Natural killer cell treated with Interleukin-12 subunit alpha and Interleukin-12 subunit beta and Interleukin-15 and Interleukin-18, amount 100 ng/mL, for 72 hours (primary cell): Measurements from ENCODE around the gene CERS6. TPM values are rescaled to one million over a fixed set of nuclear protein-coding genes. Genes with fewer than 3 reads are reported as not detected.

Source experiments
- ATAC-seq, 2 donors: fragments of 150-1000 bp; cut with Tn5 transposase in 1 of 2; sonication (Bioruptor Pico), chemical (Tn5 transposase) in 1 of 2; 2 replicates each; pipeline ENCODE4 v1.10.0; 2021
- DNase-seq: peaks from one replicate; pipeline ENCODE4 v3.0.0; 2022; ENCODE audit warnings: low spot score
- H3K27ac Mint-ChIP-seq, 2 donors: 1 replicate in 1 of 2; 2 replicates in 1 of 2; pipeline ENCODE4 v1.8.0; 2022; ENCODE audit warnings: mixed read lengths in 2 of 2, mild to moderate bottlenecking in 1 of 2, moderate library complexity in 1 of 2
- H3K27me3 Mint-ChIP-seq, 2 donors: 1 replicate in 1 of 2; 2 replicates in 1 of 2; pipeline ENCODE4 v1.8.0; 2022; ENCODE audit warnings: mixed read lengths in 2 of 2
- H3K36me3 Mint-ChIP-seq: one replicate; pipeline ENCODE4 v1.8.0; 2022; ENCODE audit warnings: mixed read lengths
- H3K4me1 Mint-ChIP-seq, 2 donors: 1 replicate in 1 of 2; 2 replicates in 1 of 2; pipeline ENCODE4 v1.8.0; 2022; ENCODE audit warnings: low read depth in 2 of 2, mixed read lengths in 2 of 2, mild to moderate bottlenecking in 1 of 2
- H3K4me3 Mint-ChIP-seq: one replicate; pipeline ENCODE4 v1.8.0; 2022; ENCODE audit warnings: mixed read lengths
- H3K9me3 Mint-ChIP-seq: 2 replicates; pipeline ENCODE4 v1.8.0; 2022; ENCODE audit warnings: mixed read lengths
- total RNA-seq, 2 donors: library from RNA; stranded (reverse); gene quantifications; one replicate each; pipeline ENCODE4 v1.2.3, GENCODE V29; 2022

Gene CERS6
- total RNA-seq, 2 donors from 2014 or later = 17.8 to 19.5 TPM

DNA sequence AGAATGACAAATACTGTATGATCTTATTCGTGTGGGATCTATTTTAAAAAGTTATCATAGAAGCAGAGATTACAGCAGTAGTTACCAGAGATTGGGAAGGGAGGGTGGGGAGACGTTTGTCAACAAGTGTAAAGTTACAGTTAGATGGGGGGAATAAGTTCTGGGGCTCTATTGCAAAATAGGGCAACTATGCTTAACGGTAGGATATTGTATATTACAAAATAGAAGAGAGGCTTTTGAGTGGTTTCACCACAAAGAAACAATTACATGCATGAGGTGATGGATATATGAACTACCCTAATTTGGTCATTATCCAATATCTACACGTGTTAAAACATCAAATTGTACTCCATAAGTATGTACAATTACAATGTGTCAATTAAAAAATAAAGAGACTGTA is 223.0 kb downstream of the CERS6 start:
- no peaks in the 10 kb centered on the region for H3K36me3 Mint-ChIP-seq
- no peaks in the 10 kb centered on the region for H3K9me3 Mint-ChIP-seq
- no peaks in the 10 kb centered on the region for H3K27me3 Mint-ChIP-seq
- no peak for ATAC-seq
- H3K4me3 Mint-ChIP-seq = no peak overlapping the region
- H3K4me1 Mint-ChIP-seq = no peaks in the 10 kb centered on the region
- DNase-seq = no peak
- H3K27ac Mint-ChIP-seq = no peak overlapping the region

GRCh38 chr2:168679741-168680310 is 223.8 kb downstream of the CERS6 start:
- DNase-seq (no peak), ATAC-seq (no peak)
- no peaks in the 10 kb centered on the region for H3K4me1 Mint-ChIP-seq
- H3K9me3 Mint-ChIP-seq = no peaks in the 10 kb centered on the region
- no peak overlapping the region for H3K27ac Mint-ChIP-seq
- no peaks in the 10 kb centered on the region for H3K27me3 Mint-ChIP-seq
- H3K36me3 Mint-ChIP-seq = no peaks in the 10 kb centered on the region
- no peak overlapping the region for H3K4me3 Mint-ChIP-seq

- H3K4me1 Mint-ChIP-seq = no peaks in the 10 kb centered on the region
- H3K36me3 Mint-ChIP-seq = no peaks in the 10 kb centered on the region
- H3K27me3 Mint-ChIP-seq = no peaks in the 10 kb centered on the region
- H3K27ac Mint-ChIP-seq = no peak overlapping the region
- no peak for DNase-seq
- H3K9me3 Mint-ChIP-seq = no peaks in the 10 kb centered on the region
- H3K4me3 Mint-ChIP-seq = no peak overlapping the region
- no peak for ATAC-seq
These were observed 227.9 kb downstream of the CERS6 start for GRCh38 chr2:168683996-168684395.

GRCh38 chr2:168684921-168685599 is 229.0 kb downstream of the CERS6 start:
- Mint-ChIP-seq H3K4me3 (no peak overlapping the region), H3K9me3 (no peaks in the 10 kb centered on the region), H3K27me3 (no peaks in the 10 kb centered on the region), H3K4me1 (no peaks in the 10 kb centered on the region), H3K36me3 (no peaks in the 10 kb centered on the region), H3K27ac (no peak overlapping the region)
- ATAC-seq = no peak
- no peak for DNase-seq

DNA sequence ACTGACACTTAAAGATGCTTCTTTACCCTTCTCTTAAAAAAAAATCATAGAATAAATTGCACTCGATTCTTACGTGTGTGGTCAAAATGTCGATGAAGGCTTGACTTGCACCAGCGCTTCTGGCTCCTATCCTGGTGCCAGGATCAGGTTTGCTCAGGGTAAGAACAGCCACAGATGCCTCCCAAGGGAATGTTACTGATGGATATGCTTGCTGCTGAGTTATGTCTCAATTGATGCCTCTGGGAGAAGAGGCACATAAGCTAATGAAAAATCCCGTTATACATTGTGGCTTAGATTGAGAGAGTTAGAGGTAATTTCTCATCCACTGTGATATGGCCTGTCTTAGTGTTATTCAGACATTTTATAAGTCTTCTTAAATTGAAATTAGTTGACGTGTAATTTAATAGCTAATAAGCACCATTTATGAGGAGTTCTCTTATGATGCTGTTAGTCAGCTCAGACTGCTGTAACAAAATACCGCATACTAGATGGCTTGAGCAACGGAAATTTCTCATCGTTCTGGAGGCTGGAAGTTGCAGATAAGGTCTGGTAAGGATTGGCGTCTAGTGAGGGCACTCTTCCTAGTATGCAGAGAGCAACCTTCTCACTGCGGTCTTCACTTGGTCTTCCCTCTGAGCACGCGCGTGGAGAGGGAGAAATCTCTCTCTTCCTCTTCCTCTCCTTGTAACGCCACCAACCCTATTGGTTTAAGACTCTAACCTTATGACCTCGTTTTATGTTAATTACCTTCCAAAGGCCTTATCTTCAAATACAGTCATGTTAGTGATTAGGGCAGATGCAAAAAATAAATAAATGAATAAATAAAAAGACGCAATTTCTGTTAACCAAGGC is 229.8 kb downstream of the CERS6 start:
- H3K27me3 Mint-ChIP-seq = no peaks in the 10 kb centered on the region
- H3K27ac Mint-ChIP-seq = no peak overlapping the region
- DNase-seq = no peak
- H3K36me3 Mint-ChIP-seq = no peaks in the 10 kb centered on the region
- ATAC-seq = no peak
- H3K4me3 Mint-ChIP-seq = no peak overlapping the region
- no peaks in the 10 kb centered on the region for H3K9me3 Mint-ChIP-seq
- H3K4me1 Mint-ChIP-seq = no peaks in the 10 kb centered on the region

- Mint-ChIP-seq H3K9me3 (no peaks in the 10 kb centered on the region), H3K4me1 (peaks cover 0 to 3% of the 10 kb centered on the region in 2 donors), H3K27ac (no peak overlapping the region), H3K36me3 (no peaks in the 10 kb centered on the region), H3K4me3 (no peak overlapping the region), H3K27me3 (no peaks in the 10 kb centered on the region)
- ATAC-seq = no peak
- no peak for DNase-seq
These were observed 230.6 kb downstream of the CERS6 start for GRCh38 chr2:168686452-168687191.

DNA sequence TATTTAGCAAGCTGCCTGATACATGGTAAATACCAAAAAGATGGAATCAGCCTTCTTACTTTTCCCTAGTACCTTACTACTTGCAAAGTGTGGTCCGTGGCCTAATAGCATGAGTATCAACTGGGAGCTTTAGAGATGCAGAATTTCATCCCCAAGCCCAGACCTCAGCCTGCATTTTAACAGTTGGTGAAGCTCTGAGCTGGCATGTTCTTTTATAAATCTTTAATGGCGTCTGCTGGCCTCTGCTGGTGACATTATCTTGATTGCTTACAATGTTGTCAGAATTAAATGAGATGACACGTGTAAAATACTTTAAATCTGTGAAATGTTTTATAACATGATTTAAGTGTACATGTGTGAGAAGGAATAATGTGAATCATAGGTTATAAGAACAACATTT is 231.2 kb downstream of the CERS6 start:
- DNase-seq = no peak
- no peaks in the 10 kb centered on the region for H3K27me3 Mint-ChIP-seq
- no peak for ATAC-seq
- H3K36me3 Mint-ChIP-seq = no peaks in the 10 kb centered on the region
- peaks cover 3 to 10% of the 10 kb centered on the region in 2 donors for H3K4me1 Mint-ChIP-seq
- H3K9me3 Mint-ChIP-seq = no peaks in the 10 kb centered on the region
- H3K27ac Mint-ChIP-seq = no peak overlapping the region
- no peak overlapping the region for H3K4me3 Mint-ChIP-seq

DNA sequence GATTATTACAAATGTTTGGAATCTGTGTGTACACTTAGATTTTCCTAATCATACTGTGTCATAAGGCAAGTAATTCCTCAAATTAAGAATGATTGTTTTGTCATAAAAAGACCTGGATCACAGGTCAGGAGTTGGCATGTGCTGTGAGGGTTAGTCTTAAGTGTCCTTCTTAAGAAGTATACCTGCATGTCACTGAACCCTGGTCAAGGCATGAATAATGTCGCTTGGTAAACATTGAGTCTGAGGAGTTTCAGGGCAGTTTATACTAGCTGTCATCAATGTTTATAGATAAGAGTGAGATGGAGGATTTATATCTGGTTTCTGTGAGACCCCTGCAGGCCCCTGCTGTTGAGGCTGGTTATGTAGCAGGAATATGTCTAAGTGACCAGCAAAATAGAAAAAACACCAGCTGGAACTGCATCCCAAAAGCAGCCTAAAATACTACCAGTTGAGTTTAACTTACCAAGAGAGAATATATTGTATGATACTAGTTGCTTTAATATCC is 234.4 kb downstream of the CERS6 start:
- Mint-ChIP-seq H3K27me3 (no peaks in the 10 kb centered on the region), H3K9me3 (no peaks in the 10 kb centered on the region), H3K4me3 (no peak overlapping the region), H3K36me3 (peaks cover 5% of the 10 kb centered on the region), H3K4me1 (peaks cover 3 to 12% of the 10 kb centered on the region in 2 donors), H3K27ac (no peak overlapping the region)
- DNase-seq (no peak), ATAC-seq (no peak)

GRCh38 chr2:168691221-168691620 is 235.1 kb downstream of the CERS6 start:
- Mint-ChIP-seq H3K9me3 (no peaks in the 10 kb centered on the region), H3K36me3 (peaks cover 13% of the 10 kb centered on the region), H3K4me3 (peak overlapping the region; percentile 23), H3K27ac (peak overlapping the region in 1 of 2 donors; percentile 63), H3K4me1 (peaks cover 3 to 14% of the 10 kb centered on the region in 2 donors), H3K27me3 (no peaks in the 10 kb centered on the region)
- no peak for DNase-seq
- ATAC-seq = no peak

DNA sequence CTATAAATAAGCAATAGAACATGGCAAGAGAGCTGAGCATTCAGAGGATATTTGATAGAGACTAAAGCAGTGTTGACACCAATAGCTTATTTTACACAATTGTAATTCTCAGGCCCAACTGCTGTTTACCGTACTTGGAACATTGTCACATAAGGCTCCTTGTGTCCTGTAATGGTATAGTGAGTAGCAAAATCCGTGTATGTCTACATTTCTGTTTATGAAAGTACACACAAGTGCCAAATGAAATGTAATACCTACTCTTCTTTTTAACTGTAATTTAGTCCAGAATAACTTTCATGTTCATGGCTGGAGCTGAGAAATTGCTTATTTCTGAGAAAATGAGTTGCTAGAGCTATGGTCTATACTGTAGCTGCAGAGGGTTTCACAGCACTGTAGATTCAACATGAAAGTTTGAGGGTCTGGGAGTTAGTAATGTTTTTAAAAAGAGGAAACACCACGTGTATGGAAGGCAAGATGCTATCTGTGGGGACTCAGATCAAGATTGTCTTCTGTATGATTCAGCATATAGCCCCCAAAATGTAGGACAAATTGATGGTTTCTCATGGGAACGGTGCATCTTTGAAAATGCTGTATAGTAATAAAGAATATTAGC is 236.2 kb downstream of the CERS6 start:
- Mint-ChIP-seq H3K4me1 (peaks cover 3 to 17% of the 10 kb centered on the region in 2 donors), H3K4me3 (peak overlapping the region; percentile 23), H3K36me3 (peaks cover 16% of the 10 kb centered on the region), H3K9me3 (no peaks in the 10 kb centered on the region), H3K27ac (peak overlapping the region in 1 of 2 donors; percentile 63), H3K27me3 (no peaks in the 10 kb centered on the region)
- DNase-seq (no peak), ATAC-seq (peak; percentile 82 to 90)

- Mint-ChIP-seq H3K4me1 (peaks cover 3 to 17% of the 10 kb centered on the region in 2 donors), H3K4me3 (no peak overlapping the region), H3K36me3 (peaks cover 16% of the 10 kb centered on the region), H3K27me3 (no peaks in the 10 kb centered on the region), H3K9me3 (no peaks in the 10 kb centered on the region), H3K27ac (no peak overlapping the region)
- no peak for DNase-seq
- ATAC-seq = no peak
These were observed 238.1 kb downstream of the CERS6 start for GRCh38 chr2:168694173-168694572.

- DNase-seq (no peak), ATAC-seq (no peak)
- no peak overlapping the region for H3K4me3 Mint-ChIP-seq
- peaks cover 16% of the 10 kb centered on the region for H3K36me3 Mint-ChIP-seq
- H3K9me3 Mint-ChIP-seq = no peaks in the 10 kb centered on the region
- H3K27me3 Mint-ChIP-seq = no peaks in the 10 kb centered on the region
- H3K4me1 Mint-ChIP-seq = peaks cover 3 to 17% of the 10 kb centered on the region in 2 donors
- H3K27ac Mint-ChIP-seq = no peak overlapping the region
These were observed 238.8 kb downstream of the CERS6 start for GRCh38 chr2:168694866-168695265.

DNA sequence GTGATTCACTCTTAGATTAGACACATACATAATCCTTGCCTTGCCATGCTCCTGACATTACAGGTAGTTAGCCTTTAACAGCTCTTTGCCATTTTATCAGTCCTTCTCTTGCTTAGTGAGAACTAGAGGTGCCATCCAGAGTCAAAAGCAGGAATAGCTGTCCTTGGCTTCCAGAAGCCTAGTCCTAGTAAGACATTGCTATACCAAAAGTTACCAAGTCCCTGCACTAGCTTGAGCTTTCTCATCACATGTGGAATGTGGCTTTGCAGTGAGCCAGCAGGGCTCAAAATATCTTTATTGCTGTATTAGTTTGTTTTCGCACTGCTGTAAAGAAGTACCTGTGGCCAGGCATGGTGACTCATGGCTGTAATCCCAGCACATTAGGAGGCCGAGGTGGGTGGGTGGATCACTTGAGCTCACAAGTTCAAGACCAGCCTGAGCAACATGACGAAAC is 241.6 kb downstream of the CERS6 start:
- DNase-seq = no peak
- peaks cover 16% of the 10 kb centered on the region for H3K36me3 Mint-ChIP-seq
- no peak overlapping the region for H3K4me3 Mint-ChIP-seq
- no peaks in the 10 kb centered on the region for H3K27me3 Mint-ChIP-seq
- no peaks in the 10 kb centered on the region for H3K9me3 Mint-ChIP-seq
- no peak for ATAC-seq
- no peak overlapping the region for H3K27ac Mint-ChIP-seq
- H3K4me1 Mint-ChIP-seq = peaks cover 0 to 5% of the 10 kb centered on the region in 2 donors
